Coronary artery (tissue), 2 donors: ENCODE data around the gene SLC15A3.

Source experiments
- DNase-seq: peaks from one replicate; pipeline ENCODE4 v3.0.0-alpha.2; 2017; ENCODE audit warnings: low spot score
- H3K27ac ChIP-seq, 2 donors: fragments of 200-600 bp; sonication (generic); one replicate each; pipeline ENCODE4 v1.5.1; 2016 to 2019
- H3K4me3 ChIP-seq: fragments of 200-600 bp; sonication (generic); 2 replicates; pipeline ENCODE4 v1.5.1; 2016; ENCODE audit warnings: mild to moderate bottlenecking, moderate library complexity
- CTCF ChIP-seq: fragments of 200-600 bp; sonication (generic); IDR thresholded peaks from one replicate; pipeline ENCODE4 v1.5.1; 2019; ENCODE audit warnings: antibody characterized with exemption

SLC15A3 gene

DNA sequence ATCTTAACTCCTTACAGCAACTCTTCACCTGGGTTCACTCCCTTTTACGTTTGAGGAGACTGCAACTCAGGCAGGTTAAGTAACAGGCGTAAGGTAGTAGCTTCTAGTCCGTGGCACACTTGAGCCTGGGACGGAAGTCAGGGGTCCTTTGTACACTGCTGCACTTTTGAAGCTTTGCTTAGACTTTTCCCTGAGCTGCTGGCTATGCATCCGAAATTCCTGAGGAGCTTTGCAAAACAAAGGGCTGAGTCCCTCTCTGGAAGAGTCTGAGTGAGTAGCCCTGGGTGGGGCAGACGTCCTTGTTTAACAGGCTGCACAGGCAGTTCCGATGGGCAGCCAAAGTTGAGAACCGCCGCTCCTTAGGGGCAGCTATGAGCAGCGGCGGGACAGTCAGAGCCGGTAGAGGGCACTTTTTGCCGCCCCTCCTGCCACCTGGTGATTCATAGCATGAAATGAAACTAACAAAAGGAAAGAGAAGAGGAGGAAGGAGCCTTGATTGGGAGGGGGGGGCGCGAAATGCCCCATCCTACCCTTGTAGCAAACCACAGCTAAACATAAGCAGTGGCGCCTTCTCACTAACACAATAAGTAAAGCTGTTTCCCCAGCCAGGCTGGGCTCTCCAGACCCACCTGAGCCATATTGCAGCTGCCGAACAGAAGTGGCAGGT is 36.6 kb downstream of the SLC15A3 start:
- TF ChIP-seq CTCF: no peak
- Histone ChIP-seq H3K4me3 (peak overlapping the region; percentile 88), H3K27ac (peak overlapping the region; percentile 91 to 93)
- no peak for DNase-seq

- TF ChIP-seq CTCF: no peak
- DNase-seq: no peak
- H3K27ac ChIP-seq: peak overlapping the region; percentile 91 to 93
- peak overlapping the region; percentile 88 for H3K4me3 ChIP-seq
These were observed 37.2 kb downstream of the SLC15A3 start for GRCh38 chr11:60914633-60915247.

DNA sequence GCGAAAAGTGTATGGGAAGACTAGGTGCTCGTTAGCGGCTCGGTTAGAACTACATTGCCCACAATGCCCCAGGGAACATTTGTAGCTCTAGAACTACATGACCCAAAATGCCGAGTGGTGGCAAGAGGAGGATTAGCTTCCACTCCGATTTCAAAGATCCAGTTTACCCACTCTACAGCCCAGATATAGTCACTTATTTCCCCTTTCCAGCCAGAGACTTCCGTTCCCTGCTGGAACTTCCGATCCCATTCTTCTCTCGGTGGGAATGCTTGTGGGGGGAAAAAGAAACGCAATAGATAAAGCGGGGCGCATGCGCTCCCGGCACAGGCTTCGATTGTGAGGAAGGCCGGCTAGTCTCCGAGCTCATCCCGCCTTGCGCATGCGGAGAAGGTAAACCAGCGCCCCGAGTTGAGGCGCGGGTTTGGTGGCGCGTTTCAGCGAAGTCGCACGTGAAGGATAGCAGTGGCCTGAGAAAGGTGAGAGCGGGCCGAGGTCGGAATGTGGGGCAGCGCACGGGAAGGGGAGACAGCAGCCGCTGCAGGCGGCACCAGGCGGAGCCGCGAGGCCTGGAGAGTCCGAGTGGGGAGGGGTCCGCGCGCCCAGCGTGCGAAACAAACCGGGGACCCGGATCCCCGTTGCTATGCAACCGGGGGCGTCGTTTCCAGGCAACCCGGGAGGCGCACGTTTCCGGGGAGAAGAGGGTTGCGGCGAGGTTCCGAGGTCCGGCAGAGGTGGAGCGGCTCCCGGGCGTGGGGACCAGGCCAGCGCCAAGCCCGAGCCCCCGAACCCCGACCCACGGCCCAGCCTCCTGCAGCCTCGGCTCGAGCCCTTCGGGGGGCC is 38.0 kb downstream of the SLC15A3 start, which contains the start of gene TMEM109:
TMEM109 (plus strand) TSS at position 366 of the 840 bp plus-strand sequence. CDS start 5,536 bp downstream, outside the sequence.
- H3K4me3 ChIP-seq: peak within 1 kb of the TSS; percentile 88
- DNase-seq: peak; percentile 88

DNA sequence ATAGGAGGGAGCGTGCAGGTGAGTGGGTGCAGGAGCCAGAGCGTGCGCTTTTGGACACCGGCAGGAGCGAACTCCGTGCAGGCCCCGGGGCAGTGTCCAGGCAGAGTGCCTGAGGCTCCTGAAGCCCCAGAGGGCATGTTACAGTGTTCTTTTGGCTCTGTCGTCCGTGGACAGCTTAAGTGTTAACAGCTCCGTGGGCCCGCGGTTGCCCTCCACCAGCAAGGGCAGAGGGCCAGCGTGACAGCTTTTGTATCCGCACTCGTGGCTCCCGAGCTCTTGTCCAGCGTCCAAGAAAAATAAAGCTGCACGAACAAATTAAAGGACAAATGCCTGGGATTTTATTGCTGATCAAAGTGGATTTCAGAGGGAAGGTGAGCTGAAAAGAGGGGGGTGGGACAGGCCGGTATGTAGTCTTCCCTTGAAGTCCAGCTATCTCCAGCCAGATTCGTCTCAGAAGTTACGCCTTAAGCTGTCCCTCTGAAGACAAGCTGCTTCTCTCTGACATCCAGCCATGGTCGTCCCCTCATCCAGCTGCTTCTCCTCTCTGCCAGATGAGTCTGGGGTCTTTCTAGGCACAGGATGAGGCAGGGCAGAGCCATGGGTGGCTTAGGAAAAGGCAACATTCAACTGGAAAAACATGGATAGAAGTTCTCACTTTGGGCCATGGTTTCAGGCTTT is 39.0 kb downstream of the SLC15A3 start:
- H3K4me3 ChIP-seq: peak overlapping the region; percentile 88
- TF ChIP-seq CTCF: no peak
- H3K27ac ChIP-seq: peak overlapping the region; percentile 91 to 93
- DNase-seq: no peak

More for the DNA sequence above, 38.0 kb downstream of the SLC15A3 start, which contains the start of gene TMEM109:
- TF ChIP-seq CTCF: no peak
- H3K27ac ChIP-seq: peak within 1 kb of the TSS; percentile 91 to 93

DNA sequence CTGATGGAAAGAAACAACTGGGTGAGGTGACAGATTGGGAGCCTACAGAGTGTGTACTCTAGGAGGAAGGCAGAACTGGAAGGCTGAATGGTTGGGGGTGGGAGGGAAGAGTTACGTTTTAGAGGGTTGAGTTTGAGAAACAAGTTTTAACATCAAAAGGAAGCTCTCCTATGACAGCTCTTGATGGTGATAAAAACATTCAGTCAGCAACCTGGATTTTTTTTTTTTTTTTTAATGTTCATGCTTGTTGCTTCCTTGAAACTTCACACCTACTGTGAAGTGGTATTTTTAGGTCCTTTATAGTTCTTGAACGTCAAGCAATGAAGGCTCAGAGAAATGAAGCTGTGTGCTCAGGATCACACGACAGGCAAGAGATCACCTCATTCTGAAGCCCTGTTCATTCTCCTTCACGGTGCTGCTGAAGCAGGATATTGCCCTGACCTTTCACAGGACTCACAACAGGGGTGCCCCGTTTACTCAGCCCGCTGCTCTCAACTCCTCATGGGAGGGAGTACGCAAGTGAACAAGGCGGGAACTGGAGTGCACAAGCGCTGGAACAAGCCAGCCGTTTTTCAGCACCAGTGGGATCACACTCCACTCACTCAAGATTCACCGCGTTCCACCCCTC is 39.6 kb downstream of the SLC15A3 start:
- no peak overlapping the region for H3K4me3 ChIP-seq
- H3K27ac ChIP-seq: no peak overlapping the region
- no peak for TF ChIP-seq CTCF
- DNase-seq: no peak

GRCh38 chr11:60910711-60911380 is 41.1 kb downstream of the SLC15A3 start:
- Histone ChIP-seq H3K4me3 (no peak overlapping the region), H3K27ac (peak overlapping the region in 1 of 2 donors; percentile 8)
- no peak for DNase-seq
- no peak for TF ChIP-seq CTCF
